GM12878 (cell line): ENCODE measurements around the gene VMP1. TPM values are rescaled to one million over a fixed set of nuclear protein-coding genes. Genes with fewer than 3 reads are reported as not detected.

Experiments
- ATAC-seq: fragments of 200-7000 bp; cut with Tn5 transposase; 3 replicates; pipeline ENCODE4 v1.9.1; 2020; ENCODE audit warnings: mild to moderate bottlenecking, moderate library complexity
- BruUV-seq: library from RNA; stranded (reverse); fragments of 400-500 nt; replicated peaks from 2 replicates; lab custom pipeline; 2021; lab: Mats Ljungman, UMichigan
- CTCF ChIA-PET: fragments of 300-600 bp; sonication (Branson Sonifier 250); formaldehyde crosslinking; extraction: SDS; loops from one replicate; lab custom pipeline; 2021; ENCODE audit warnings: inconsistent platforms; lab: Yijun Ruan, JAX
- POLR2A ChIA-PET: fragments of 350-600 bp; formaldehyde crosslinking; extraction: SDS; loops from one replicate; lab custom pipeline; 2021; ENCODE audit warnings: inconsistent platforms; lab: Charles Lee
- RAD21 ChIA-PET: fragments of 300-600 bp; sonication (Branson Sonifier 250); formaldehyde crosslinking; loops from one replicate; lab custom pipeline; 2023; ENCODE audit warnings: antibody characterized with exemption; ENCODE audit not compliant: unreplicated experiment; lab: Charles Lee
- SMC1A ChIA-PET: fragments of 300-600 bp; sonication (Branson Sonifier 250); formaldehyde crosslinking; loops from one replicate; lab custom pipeline; 2023; ENCODE audit not compliant: unreplicated experiment, uncharacterized antibody; lab: Charles Lee
- DNase-seq: peaks from one replicate; pipeline ENCODE4 v3.0.0-alpha.2; 2011; ENCODE audit warnings: low read depth, low spot score
- FAIRE-seq: peaks from 3 replicates; lab custom pipeline; 2011; peaks lifted over from hg19 to GRCh38; lab: Jason Lieb, UNC
- H2AFZ ChIP-seq: 2 replicates; pipeline ENCODE4 v1.6.0; 2011; ENCODE audit warnings: low read depth, low read length, control low read depth; ENCODE audit not compliant: control insufficient read depth
- H3K27ac ChIP-seq: 2 replicates; pipeline ENCODE4 v1.5.1; 2011; ENCODE audit warnings: control low read depth; ENCODE audit not compliant: control insufficient read depth, insufficient read depth
- H3K27me3 ChIP-seq, 2 experiments: replicated peaks in 1 of 2; 2 replicates each; pipeline versions ENCODE4 v1.6.0 to v1.6.1; 2011; ENCODE audit warnings: low read length in 1 of 2; ENCODE audit not compliant: control insufficient read depth in 2 of 2, insufficient read depth in 2 of 2
- H3K36me3 ChIP-seq, 2 experiments: 2 replicates each; pipeline ENCODE4 v1.5.1; 2011; ENCODE audit warnings: low read length in 1 of 2; ENCODE audit not compliant: control insufficient read depth in 2 of 2, insufficient read depth in 2 of 2
- H3K4me1 ChIP-seq: 2 replicates; pipeline ENCODE4 v1.6.1; 2011; ENCODE audit warnings: mild to moderate bottlenecking, low read length, moderate library complexity, mixed read lengths; ENCODE audit not compliant: control insufficient read depth, insufficient read depth
- H3K4me2 ChIP-seq: 2 replicates; pipeline ENCODE4 v1.6.0; 2011; ENCODE audit warnings: control low read depth; ENCODE audit not compliant: control insufficient read depth, insufficient read depth
- H3K4me3 ChIP-seq: fragments of 200-600 bp; sonication (generic); 2 replicates; pipeline ENCODE4 v1.5.1; 2016
- H3K79me2 ChIP-seq: 2 replicates; pipeline ENCODE4 v1.6.0; 2011; ENCODE audit warnings: low read length; ENCODE audit not compliant: control insufficient read depth, insufficient read depth
- H3K9ac ChIP-seq: 2 replicates; pipeline ENCODE4 v1.8.0; 2011; ENCODE audit warnings: low read length, control low read depth, mixed read lengths; ENCODE audit not compliant: control insufficient read depth, insufficient read depth
- H3K9me3 ChIP-seq: replicated peaks from 3 replicates; pipeline ENCODE4 v1.5.1; 2011; ENCODE audit warnings: mild to moderate bottlenecking, low read length; ENCODE audit not compliant: control insufficient read depth, insufficient read depth
- H4K20me1 ChIP-seq: 2 replicates; pipeline ENCODE4 v1.6.0; 2011; ENCODE audit not compliant: control insufficient read depth, insufficient read depth
- BCL3 ChIP-seq: IDR thresholded peaks from 2 replicates; pipeline ENCODE4 v1.6.1; 2011; ENCODE audit warnings: borderline replicate concordance, low read depth, mild to moderate bottlenecking, moderate library complexity, low read length; ENCODE audit not compliant: insufficient read depth, poor library complexity, severe bottlenecking
- CEBPZ ChIP-seq: fragments of 150-350 bp; IDR thresholded peaks from 2 replicates; pipeline ENCODE4 v1.6.1; 2016; ENCODE audit warnings: low read depth, low read length
- EGR1 ChIP-seq, 2 experiments: IDR thresholded peaks; 1 replicate in 1 of 2; 2 replicates in 1 of 2; pipeline ENCODE4 v1.6.1; 2011 to 2012; ENCODE audit warnings: low read depth in 2 of 2, low read length in 2 of 2, borderline replicate concordance in 1 of 2, mild to moderate bottlenecking in 1 of 2, moderate library complexity in 1 of 2
- JUND ChIP-seq: IDR thresholded peaks from 2 replicates; pipeline ENCODE4 v1.6.1; 2012; ENCODE audit warnings: low read depth, mild to moderate bottlenecking, low read length, improper control_type of control experiment, moderate library complexity
- KAT2A ChIP-seq: conservative IDR thresholded peaks from 2 replicates; pipeline ENCODE4 v1.6.1; 2011; ENCODE audit warnings: low read depth, low read length; ENCODE audit not compliant: control insufficient read depth
- NR2C1 ChIP-seq: fragments of 450-650 bp; IDR thresholded peaks from 2 replicates; pipeline ENCODE4 v1.6.1; 2017; ENCODE audit warnings: antibody characterized with exemption, mild to moderate bottlenecking, moderate library complexity
- PAX8 ChIP-seq: fragments of 450-650 bp; IDR thresholded peaks from 2 replicates; pipeline ENCODE4 v1.6.1; 2017; ENCODE audit warnings: mild to moderate bottlenecking, moderate library complexity
- SIN3A ChIP-seq: IDR thresholded peaks from 2 replicates; pipeline ENCODE4 v1.6.1; 2012; ENCODE audit warnings: low read depth, low read length, improper control_type of control experiment
- SMARCA5 ChIP-seq: fragments of 450-650 bp; IDR thresholded peaks from 2 replicates; pipeline ENCODE4 v1.6.1; 2017; ENCODE audit warnings: mild to moderate bottlenecking
- SRF ChIP-seq, 2 experiments: IDR thresholded peaks; 2 replicates each; pipeline ENCODE4 v1.6.1; 2011; ENCODE audit warnings: low read depth in 2 of 2, low read length in 2 of 2, mild to moderate bottlenecking in 1 of 2, moderate library complexity in 1 of 2
- ZNF592 ChIP-seq: fragments of 450-650 bp; IDR thresholded peaks from 2 replicates; pipeline ENCODE4 v1.6.1; 2017; ENCODE audit warnings: mild to moderate bottlenecking, moderate library complexity
- ZSCAN29 ChIP-seq: fragments of 450-650 bp; IDR thresholded peaks from 2 replicates; pipeline ENCODE4 v1.6.1; 2017; ENCODE audit warnings: mild to moderate bottlenecking, moderate library complexity
- WGBS: methylation state at CpG from one replicate; pipeline ENCODE4 v1.1.6; 2016; ENCODE audit warnings: low lambda C conversion rate; ENCODE audit not compliant: insufficient replicate concordance, insufficient coverage; ENCODE audit errors: missing lambda C conversion rate; 5-methylcytosine and 5-hydroxymethylcytosine counted together
- in situ Hi-C: fragments of 300-500 bp; cut with MboI; formaldehyde crosslinking; loops from 9 replicates; pipeline ENCODE4 v1.14.3; 2018; ENCODE audit warnings: mixed read lengths
- intact Hi-C: fragments of 100-400 bp; cut with micrococcal nuclease; formaldehyde crosslinking; loops from one replicate; pipeline ENCODE4 v1.14.2; 2022; ENCODE audit not compliant: unreplicated experiment
- polyA plus RNA-seq, 11 experiments: library from polyadenylated mRNA; depleted of rRNA in 4 of 11; unstranded in 6 of 11; stranded (reverse) in 5 of 11; fragments of >200 nt; fragmentation: Nextera tagmentation in 4 of 11; fragmentation: Illumina TruSeq in 1 of 11; extraction: Ambion mirVana in 4 of 11; extraction: Trizol in 1 of 11; gene quantifications; 1 replicate in 1 of 11; 2 replicates in 10 of 11; pipeline versions ENCODE4 v1.2.1 to v1.2.3, GENCODE V29; 2011 to 2016; ENCODE audit warnings: inconsistent platforms in 2 of 11, missing spikeins in 2 of 11, low read depth in 1 of 11
- total RNA-seq, 4 experiments: library from RNA; depleted of rRNA in 3 of 4; stranded (reverse); fragments of >200 nt in 3 of 4; fragmentation: Illumina TruSeq in 1 of 4; extraction: Trizol in 1 of 4; gene quantifications; 2 replicates each; pipeline versions ENCODE4 v1.2.1 to v1.2.3, GENCODE V29; 2013 to 2021
- TF ChIP-seq, protein P1 (sequence below): IDR thresholded peaks from 2 replicates; pipeline ENCODE4 v1.6.1; 2012; ENCODE audit warnings: low read depth, low read length, improper control_type of control experiment

VMP1 gene
- total and polyA plus RNA-seq, 10 of the 15 experiments (the other 5 are each of a cell fraction or from before 2014, with no cell fraction given): 88.4 to 199 (median 132) TPM

GRCh38 chr17:59814685-59815084 is 107.2 kb downstream of the VMP1 start:
- in situ Hi-C loops (no loop called here), intact Hi-C loops (no loop called here)
- RAD21 ChIA-PET: interaction anchor here (1.0 to 1.2 kb wide), 3 partner anchors 10 to 14 kb away, joined by 3 to 6 read pairs (median 3); no protein-coding TSS in a partner anchor
- no peak overlapping the region for H3K4me2 ChIP-seq
- no peak for ATAC-seq
- POLR2A ChIA-PET: interaction anchor here (0.5 kb wide), 1 partner anchor 1458 kb away, joined by 3 read pairs; no protein-coding TSS in a partner anchor
- H3K4me3 ChIP-seq: no peak overlapping the region
- CTCF ChIA-PET: interaction anchor here (1.1 to 1.3 kb wide), 2 partner anchors 14 to 53 kb away, joined by 3 read pairs; no protein-coding TSS in a partner anchor
- H2AFZ ChIP-seq: no peak overlapping the region
- H4K20me1 ChIP-seq: no peaks in the 10 kb centered on the region
- H3K27me3 ChIP-seq: no peaks in the 10 kb centered on the region
- no peak for DNase-seq
- WGBS: 82% methylated on average over 3 of the region's 3 CpGs
- H3K9me3 ChIP-seq: no peaks in the 10 kb centered on the region
- BruUV-seq: no TSS peak
- H3K36me3 ChIP-seq: no peaks in the 10 kb centered on the region; a peak in 1 of 4 replicates
- no peaks in the 10 kb centered on the region for H3K79me2 ChIP-seq
- no peak for FAIRE-seq
- H3K4me1 ChIP-seq: peaks cover 5% of the 10 kb centered on the region; the same call in 1 of the 2 replicates
- SMC1A ChIA-PET: interaction anchor here (0.8 to 1.4 kb wide), 6 partner anchors 8 to 44 kb away, joined by 3 to 6 read pairs (median 4); no protein-coding TSS in a partner anchor
- no peak overlapping the region for H3K9ac ChIP-seq
- H3K27ac ChIP-seq: no peak overlapping the region
- TF ChIP-seq ZNF592: no peak
- TF ChIP-seq JUND: no peak
- TF ChIP-seq, protein P1, sequence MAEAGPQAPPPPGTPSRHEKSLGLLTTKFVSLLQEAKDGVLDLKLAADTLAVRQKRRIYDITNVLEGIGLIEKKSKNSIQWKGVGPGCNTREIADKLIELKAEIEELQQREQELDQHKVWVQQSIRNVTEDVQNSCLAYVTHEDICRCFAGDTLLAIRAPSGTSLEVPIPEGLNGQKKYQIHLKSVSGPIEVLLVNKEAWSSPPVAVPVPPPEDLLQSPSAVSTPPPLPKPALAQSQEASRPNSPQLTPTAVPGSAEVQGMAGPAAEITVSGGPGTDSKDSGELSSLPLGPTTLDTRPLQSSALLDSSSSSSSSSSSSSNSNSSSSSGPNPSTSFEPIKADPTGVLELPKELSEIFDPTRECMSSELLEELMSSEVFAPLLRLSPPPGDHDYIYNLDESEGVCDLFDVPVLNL: no peak
- no peak for TF ChIP-seq BCL3
- TF ChIP-seq PAX8: no peak
- TF ChIP-seq KAT2A: no peak
- TF ChIP-seq EGR1 (IDR thresholded peaks at IDR 0.05; ENCODE audit: borderline replicate concordance in 1 of 2, low read depth in 2 of 2, low read length in 2 of 2): no peak
- TF ChIP-seq ZSCAN29: no peak
- TF ChIP-seq SRF (IDR thresholded peaks at IDR 0.05; ENCODE audit: low read depth in 2 of 2, low read length in 2 of 2): no peak
- TF ChIP-seq CEBPZ: no peak
- TF ChIP-seq NR2C1: no peak
- TF ChIP-seq SMARCA5: no peak
- TF ChIP-seq SIN3A: no peak
